GM18520 (cell line): Measurements from ENCODE around the gene SLC39A7.
A peak's percentile ranks its signal among the peaks of the same experiment; 100 is the strongest.

ENCODE experiments used
- ATAC-seq: cut with Tn5 transposase; IDR thresholded peaks from one replicate; pipeline ENCODE4 v1.9.1; 2021; ENCODE audit not compliant: unreplicated experiment

The SLC39A7 gene

GRCh38 chr6:33204415-33205190 lies 3.9 kb downstream of the SLC39A7 start, which contains the start of gene HSD17B8:
HSD17B8 (plus strand) TSS chr6:33204655; CDS start chr6:33204669, 14 bp downstream.
- peak; percentile 40 for ATAC-seq

GRCh38 chr6:33205191-33206026 lies 4.7 kb downstream of the SLC39A7 start:
- no peak for ATAC-seq

- ATAC-seq = no peak
Observed at GRCh38 chr6:33206027-33206863, 5.6 kb downstream of the SLC39A7 start.

DNA sequence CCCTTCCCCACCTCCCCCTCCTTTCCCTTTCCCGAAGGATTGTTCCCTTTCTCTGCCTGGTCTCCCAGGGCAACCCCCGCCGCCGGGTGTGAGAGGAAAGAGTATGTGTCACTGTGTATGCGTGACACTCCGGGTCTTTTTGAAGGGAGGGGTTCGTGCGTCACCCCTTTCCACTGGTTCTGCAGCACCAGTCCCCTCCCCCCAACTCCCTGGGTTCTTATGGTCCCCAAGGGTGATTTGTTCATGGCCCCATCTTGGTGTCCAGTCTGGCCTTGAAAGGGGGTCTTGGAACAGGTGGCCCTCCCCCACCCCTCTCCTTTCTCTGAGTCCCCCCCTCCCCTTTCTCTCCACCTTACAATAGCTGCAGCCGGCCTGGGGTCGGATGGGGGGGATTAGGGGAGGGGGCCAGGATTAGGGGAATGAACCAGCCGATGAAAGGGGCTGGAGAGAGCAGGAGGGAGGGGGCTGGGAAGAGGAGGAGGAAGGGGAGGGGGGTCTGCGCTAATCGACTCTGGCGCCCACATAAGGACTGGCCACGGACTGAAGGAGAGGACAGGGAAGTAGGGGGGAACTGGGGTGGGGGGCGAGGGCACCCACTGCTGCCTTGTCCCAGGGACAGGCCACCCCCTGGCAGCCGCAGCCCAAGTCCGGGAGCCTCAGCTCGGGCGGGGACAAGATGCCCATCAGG lies 6.3 kb downstream of the SLC39A7 start:
- ATAC-seq = no peak

DNA sequence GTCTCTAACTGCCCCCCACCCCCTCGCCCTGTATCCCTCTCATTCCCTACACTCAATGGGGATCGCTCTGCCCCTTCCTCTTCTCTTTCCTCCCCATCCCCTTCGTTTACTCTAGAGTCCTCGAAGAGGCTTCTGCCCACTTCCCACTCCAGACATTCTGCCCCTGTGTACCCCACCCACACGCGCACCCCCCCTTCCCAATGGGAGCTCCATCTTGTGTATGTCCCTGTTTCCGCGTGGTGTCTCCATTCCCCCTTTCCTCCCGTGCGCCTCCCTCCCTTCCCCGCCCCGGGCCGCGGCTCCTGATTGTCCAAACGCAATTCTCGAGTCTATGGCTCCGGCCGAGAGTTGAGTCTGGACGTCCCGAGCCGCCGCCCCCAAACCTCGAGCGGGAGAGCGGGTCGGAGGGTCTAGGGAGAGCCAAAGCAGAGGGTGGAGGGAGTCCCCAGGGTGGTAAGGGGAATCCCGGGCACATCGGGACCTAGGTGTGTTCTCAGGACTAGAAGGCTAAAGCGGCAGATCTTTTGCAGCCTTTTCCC lies 7.0 kb downstream of the SLC39A7 start:
- no peak for ATAC-seq

DNA sequence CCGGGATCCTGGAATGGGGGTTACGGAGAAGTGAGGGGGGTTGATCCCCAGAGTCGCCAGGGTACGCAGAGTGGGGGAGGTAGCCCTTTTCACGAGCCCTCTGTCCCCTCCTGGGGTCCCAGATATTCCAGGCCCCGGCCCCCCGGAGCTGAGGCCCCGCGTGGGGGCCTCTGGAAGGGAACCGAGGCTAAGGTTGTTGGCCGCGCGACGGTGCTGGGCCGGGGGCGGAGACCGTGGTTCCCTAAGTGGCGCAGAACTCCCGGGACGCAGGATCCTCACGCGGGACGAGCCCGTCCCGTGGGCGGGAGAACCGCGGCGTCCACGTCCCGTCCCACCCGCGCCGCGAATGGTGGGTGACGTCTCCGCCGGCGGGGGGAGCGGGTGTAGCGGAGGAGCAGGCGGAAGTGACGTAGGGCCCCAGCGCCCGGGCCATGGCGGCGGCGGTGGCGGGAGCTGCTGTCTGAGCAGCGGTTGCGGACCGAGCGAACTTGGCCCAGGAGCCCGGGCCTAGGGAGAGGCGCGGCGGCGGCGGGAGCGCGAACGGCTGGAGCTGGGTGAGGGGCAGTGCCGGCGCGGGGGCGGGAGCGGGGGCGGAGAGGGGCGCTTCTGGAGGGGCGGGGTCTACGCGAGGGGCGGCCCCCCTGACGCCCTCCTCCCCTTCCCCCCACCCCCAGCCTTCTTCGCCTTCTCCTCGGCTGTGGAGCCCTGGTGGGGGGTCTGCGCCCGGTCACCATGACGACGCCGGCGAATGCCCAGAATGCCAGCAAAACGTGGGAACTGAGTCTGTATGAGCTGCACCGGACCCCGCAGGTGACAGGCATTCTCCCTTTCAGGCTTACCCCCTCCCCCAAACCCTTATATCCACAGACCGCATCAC lies 7.7 kb downstream of the SLC39A7 start, which contains the start of gene RING1:
Gene RING1, plus strand, starts transcription at position 410 of the 877 bp plus-strand sequence. Its CDS starts 323 bp downstream, at position 733.
- no peak for ATAC-seq

GRCh38 chr6:33209856-33210255 lies 9.2 kb downstream of the SLC39A7 start:
- ATAC-seq = no peak

DNA sequence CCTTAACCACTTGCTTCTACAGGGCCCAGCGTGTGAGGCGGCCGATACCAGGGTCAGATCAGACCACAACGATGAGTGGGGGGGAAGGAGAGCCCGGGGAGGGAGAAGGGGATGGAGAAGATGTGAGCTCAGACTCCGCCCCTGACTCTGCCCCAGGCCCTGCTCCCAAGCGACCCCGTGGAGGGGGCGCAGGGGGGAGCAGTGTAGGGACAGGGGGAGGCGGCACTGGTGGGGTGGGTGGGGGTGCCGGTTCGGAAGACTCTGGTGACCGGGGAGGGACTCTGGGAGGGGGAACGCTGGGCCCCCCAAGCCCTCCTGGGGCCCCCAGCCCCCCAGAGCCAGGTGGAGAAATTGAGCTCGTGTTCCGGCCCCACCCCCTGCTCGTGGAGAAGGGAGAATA lies 10.5 kb downstream of the SLC39A7 start:
- ATAC-seq = no peak

DNA sequence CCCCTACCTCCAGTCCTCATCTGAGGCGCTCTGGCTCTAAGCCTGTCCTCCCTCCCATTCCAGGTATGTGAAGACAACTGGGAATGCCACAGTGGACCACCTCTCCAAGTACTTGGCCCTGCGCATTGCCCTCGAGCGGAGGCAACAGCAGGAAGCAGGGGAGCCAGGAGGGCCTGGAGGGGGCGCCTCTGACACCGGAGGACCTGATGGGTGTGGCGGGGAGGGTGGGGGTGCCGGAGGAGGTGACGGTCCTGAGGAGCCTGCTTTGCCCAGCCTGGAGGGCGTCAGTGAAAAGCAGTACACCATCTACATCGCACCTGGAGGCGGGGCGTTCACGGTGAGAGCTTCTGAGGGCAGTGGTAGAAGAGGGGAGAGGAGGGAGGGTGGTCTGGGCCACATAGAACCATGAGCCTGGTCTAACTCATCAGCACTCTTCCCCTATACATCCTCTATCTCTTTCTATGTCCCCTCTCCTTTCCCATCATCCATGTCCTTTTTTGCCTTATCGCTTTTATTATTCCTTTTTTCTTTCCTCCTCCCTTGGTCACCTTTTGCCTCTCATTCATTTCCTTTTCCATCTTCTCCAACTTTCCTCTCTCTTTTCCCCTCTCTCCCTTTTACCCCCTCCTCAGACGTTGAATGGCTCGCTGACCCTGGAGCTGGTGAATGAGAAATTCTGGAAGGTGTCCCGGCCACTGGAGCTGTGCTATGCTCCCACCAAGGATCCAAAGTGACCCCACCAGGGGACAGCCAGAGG lies 11.2 kb downstream of the SLC39A7 start:
- no peak for ATAC-seq

GRCh38 chr6:33212857-33213165 lies 12.1 kb downstream of the SLC39A7 start:
- no peak for ATAC-seq

DNA sequence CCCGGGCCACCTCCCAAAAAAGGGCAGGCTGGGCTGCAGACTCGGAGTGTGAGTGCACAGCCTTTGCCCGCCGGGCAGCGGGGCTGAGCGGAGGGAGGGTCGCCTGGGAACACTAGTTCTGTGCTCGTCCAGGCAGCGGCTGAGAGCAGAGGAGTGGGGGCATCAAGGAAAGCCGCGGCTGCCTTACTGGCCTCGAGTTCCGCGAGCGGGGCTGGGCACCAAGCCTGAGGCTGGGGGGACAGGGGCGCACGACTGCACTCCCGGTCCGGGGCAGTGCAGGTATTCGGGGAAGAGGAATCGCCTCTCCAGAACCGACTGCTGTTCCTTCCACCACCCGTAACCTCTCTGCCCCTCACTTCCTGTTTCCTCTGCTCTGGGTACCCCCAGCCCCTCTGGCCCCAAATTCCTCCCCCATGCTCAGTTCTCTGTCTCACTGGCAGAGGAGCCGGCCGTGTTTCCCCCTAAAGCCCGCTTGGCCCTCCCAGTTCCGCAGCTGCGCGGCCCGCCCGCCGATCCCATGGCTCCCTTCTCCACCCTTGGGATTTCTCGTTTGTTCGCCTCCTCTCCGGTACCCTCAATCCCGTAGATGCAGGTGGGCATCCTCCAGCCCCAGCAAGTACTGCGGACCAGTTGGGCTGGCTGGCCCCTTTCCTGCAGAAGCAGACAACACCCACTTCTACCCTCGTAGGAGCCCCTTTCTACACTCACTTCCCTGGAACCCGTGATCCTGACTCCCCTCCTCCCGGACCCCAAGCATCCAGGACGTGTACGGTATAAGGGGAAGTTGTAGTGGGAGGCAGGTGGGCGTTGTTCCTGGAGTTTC lies 12.7 kb downstream of the SLC39A7 start:
- no peak for ATAC-seq

DNA sequence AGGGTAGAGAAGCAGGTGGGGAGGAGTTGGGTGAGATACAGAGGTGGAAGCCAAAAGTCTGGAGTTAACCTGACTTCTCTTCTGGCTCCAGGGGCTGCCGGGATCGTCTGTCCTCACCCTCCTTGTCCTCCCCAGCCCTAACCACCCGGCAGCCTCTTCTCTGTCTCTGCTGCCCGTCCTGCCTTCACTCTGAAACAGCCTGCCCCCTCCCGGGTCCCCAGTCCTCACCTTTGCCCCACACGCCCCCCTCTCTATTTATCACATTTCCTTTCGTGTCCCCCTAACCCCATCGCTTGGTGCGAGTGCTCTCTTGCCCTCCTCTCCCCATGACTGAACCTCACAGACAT lies 13.3 kb downstream of the SLC39A7 start:
- ATAC-seq = no peak

GRCh38 chr6:33215271-33216116 lies 14.8 kb downstream of the SLC39A7 start:
- ATAC-seq = no peak

DNA sequence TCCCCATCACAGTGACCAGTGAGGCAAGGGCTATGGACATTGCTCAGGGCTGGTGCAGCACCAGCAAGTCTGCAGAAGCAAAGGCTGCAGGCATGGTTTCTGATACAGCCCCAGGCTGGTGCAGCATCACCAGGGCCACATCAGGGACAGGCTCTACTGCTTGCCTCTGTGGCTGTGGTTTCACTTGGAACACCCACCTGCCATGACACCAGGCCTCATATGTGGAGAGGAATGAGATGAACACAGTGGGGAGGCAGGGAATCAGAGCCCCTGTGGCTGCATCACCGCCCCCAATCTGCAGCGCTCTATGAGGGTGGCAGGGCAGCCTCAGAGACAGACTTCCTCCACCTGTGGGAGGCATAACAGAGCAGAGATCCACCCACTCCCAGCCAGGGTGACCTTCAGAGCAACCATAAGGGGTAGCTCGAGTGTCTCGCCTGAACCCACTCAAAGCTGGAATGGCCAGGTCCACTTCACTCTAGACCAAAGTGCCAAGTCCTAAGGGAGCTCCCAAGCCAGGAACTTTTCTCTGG lies 15.5 kb downstream of the SLC39A7 start:
- ATAC-seq = no peak

- ATAC-seq = no peak
Observed at GRCh38 chr6:33217246-33217645, 16.6 kb downstream of the SLC39A7 start.

GRCh38 chr6:33217681-33218080 lies 17.0 kb downstream of the SLC39A7 start:
- no peak for ATAC-seq
